ENCODE data around the gene TUBA4A. TPM values are rescaled to one million over a fixed set of nuclear protein-coding genes. Genes with fewer than 3 reads are reported as not detected.

The TUBA4A gene
- total and polyA plus RNA-seq, 10 of the 15 experiments (the other 5 are each of a cell fraction or from before 2014, with no cell fraction given): 58.2 to 325 (median 134) TPM

DNA sequence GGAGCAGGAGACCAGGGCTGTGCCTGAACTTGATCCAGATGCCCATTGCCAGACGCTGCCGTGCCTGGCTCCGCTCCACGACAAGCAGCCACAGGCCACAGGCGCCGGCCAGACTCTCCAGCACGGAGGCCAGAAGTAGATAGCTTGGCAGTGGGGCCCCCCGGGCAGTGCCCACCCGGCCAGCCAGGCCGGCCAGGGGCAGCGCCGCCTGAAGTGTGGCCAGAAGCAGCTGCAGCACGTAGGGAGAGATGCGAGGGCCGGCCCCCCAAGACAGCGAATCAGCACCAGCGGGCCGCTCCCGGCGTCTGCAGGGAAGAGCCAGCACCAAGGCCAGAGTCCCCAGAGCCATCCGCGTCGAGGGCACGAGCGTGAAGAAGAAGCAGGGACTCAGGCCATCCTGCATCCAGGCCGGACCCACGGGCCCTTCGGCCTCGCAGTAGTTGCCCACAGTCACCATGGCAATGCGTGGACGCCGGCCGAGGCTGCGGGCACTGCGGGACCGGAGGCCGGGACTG lies 35.4 kb downstream of the TUBA4A start:
- H3K4me3 ChIP-seq: peak overlapping the region; percentile 92
- H3K9ac ChIP-seq (ENCODE audit: control insufficient read depth, insufficient read depth, low read length): peak overlapping the region; percentile 76
- FAIRE-seq: no peak
- TF ChIP-seq HCFC1 (IDR thresholded peaks at IDR 0.05; ENCODE audit: low read length) (no peak), PML (IDR thresholded peaks at IDR 0.05; ENCODE audit: low read length) (peak; percentile 3; the same call in 1 of the 2 replicates), KDM1A (IDR thresholded peaks at IDR 0.05; ENCODE audit: borderline replicate concordance) (no peak), TAF1 (IDR thresholded peaks at IDR 0.05; ENCODE audit: borderline replicate concordance, low read depth, low read length) (no peak), SPI1 (IDR thresholded peaks at IDR 0.05; ENCODE audit: borderline replicate concordance, insufficient read depth, low read depth, low read length) (no peak), PKNOX1 (IDR thresholded peaks at IDR 0.05) (no peak), RUNX3 (IDR thresholded peaks at IDR 0.05; ENCODE audit: low read length) (0 out of 2 replicates have a peak, but pooled peaks have one; percentile 15), ZBED1 (IDR thresholded peaks at IDR 0.05; ENCODE audit: borderline replicate concordance) (no peak), STAT1 (conservative IDR thresholded peaks at IDR 0.05) (no peak), FOXK2 (IDR thresholded peaks at IDR 0.05) (no peak), NR2C2 (IDR thresholded peaks at IDR 0.05; ENCODE audit: borderline replicate concordance, control insufficient read depth, insufficient read length, low read depth) (no peak), MYC (IDR thresholded peaks at IDR 0.05; ENCODE audit: insufficient read depth, insufficient read length, insufficient replicate concordance, low read length, severe bottlenecking) (no peak), JUND (IDR thresholded peaks at IDR 0.05; ENCODE audit: low read depth, low read length) (no peak), SIX5 (IDR thresholded peaks at IDR 0.05; ENCODE audit: low read depth, low read length, severe bottlenecking) (no peak), RBBP5 (conservative IDR thresholded peaks at IDR 0.05) (no peak)
- TF ChIP-seq, protein P1, sequence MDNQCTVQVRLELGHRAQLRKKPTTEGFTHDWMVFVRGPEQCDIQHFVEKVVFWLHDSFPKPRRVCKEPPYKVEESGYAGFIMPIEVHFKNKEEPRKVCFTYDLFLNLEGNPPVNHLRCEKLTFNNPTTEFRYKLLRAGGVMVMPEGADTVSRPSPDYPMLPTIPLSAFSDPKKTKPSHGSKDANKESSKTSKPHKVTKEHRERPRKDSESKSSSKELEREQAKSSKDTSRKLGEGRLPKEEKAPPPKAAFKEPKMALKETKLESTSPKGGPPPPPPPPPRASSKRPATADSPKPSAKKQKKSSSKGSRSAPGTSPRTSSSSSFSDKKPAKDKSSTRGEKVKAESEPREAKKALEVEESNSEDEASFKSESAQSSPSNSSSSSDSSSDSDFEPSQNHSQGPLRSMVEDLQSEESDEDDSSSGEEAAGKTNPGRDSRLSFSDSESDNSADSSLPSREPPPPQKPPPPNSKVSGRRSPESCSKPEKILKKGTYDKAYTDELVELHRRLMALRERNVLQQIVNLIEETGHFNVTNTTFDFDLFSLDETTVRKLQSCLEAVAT (IDR thresholded peaks at IDR 0.05): no peak
- TF ChIP-seq, protein P2, sequence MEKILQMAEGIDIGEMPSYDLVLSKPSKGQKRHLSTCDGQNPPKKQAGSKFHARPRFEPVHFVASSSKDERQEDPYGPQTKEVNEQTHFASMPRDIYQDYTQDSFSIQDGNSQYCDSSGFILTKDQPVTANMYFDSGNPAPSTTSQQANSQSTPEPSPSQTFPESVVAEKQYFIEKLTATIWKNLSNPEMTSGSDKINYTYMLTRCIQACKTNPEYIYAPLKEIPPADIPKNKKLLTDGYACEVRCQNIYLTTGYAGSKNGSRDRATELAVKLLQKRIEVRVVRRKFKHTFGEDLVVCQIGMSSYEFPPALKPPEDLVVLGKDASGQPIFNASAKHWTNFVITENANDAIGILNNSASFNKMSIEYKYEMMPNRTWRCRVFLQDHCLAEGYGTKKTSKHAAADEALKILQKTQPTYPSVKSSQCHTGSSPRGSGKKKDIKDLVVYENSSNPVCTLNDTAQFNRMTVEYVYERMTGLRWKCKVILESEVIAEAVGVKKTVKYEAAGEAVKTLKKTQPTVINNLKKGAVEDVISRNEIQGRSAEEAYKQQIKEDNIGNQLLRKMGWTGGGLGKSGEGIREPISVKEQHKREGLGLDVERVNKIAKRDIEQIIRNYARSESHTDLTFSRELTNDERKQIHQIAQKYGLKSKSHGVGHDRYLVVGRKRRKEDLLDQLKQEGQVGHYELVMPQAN (conservative IDR thresholded peaks at IDR 0.05): peak; percentile 94
- TF ChIP-seq, protein P3, sequence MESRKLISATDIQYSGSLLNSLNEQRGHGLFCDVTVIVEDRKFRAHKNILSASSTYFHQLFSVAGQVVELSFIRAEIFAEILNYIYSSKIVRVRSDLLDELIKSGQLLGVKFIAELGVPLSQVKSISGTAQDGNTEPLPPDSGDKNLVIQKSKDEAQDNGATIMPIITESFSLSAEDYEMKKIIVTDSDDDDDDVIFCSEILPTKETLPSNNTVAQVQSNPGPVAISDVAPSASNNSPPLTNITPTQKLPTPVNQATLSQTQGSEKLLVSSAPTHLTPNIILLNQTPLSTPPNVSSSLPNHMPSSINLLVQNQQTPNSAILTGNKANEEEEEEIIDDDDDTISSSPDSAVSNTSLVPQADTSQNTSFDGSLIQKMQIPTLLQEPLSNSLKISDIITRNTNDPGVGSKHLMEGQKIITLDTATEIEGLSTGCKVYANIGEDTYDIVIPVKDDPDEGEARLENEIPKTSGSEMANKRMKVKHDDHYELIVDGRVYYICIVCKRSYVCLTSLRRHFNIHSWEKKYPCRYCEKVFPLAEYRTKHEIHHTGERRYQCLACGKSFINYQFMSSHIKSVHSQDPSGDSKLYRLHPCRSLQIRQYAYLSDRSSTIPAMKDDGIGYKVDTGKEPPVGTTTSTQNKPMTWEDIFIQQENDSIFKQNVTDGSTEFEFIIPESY (IDR thresholded peaks at IDR 0.05): no peak

More for the DNA sequence above, 35.4 kb downstream of the TUBA4A start:
- no peaks in the 10 kb centered on the region for H3K27me3 ChIP-seq (replicated peaks in 1 of 2; ENCODE audit: control insufficient read depth in 2 of 2, insufficient read depth in 2 of 2, low read length in 1 of 2)
- WGBS (ENCODE audit: insufficient coverage, insufficient replicate concordance, low lambda C conversion rate, missing lambda C conversion rate): 13% methylated on average over 37 of the region's 37 CpGs
- in situ Hi-C loops (cut with MboI): no loop called here
- DNase-seq (ENCODE audit: low read depth, low spot score) (no peak), ATAC-seq (peak; percentile 65)
- no peaks in the 10 kb centered on the region for H3K9me3 ChIP-seq (replicated peaks; ENCODE audit: control insufficient read depth, insufficient read depth, low read length)
- intact Hi-C loops (cut with micrococcal nuclease; ENCODE audit: unreplicated experiment): loop anchor here (2.0 kb wide), 1 partner anchor 77 kb away; no protein-coding TSS in a partner anchor
- H4K20me1 ChIP-seq (ENCODE audit: control insufficient read depth, insufficient read depth): no peaks in the 10 kb centered on the region; the same call in 1 of the 2 replicates
- peaks cover 14% of the 10 kb centered on the region for H3K79me2 ChIP-seq (ENCODE audit: control insufficient read depth, insufficient read depth, low read length)
- peaks cover 16% of the 10 kb centered on the region for H3K4me1 ChIP-seq (ENCODE audit: control insufficient read depth, insufficient read depth, low read length)
- ChIA-PET RAD21 (ENCODE audit: unreplicated experiment) (interaction anchor here (0.9 to 2.2 kb wide), 5 partner anchors 11 to 60 kb away, joined by 3 to 11 read pairs (median 5); partner anchors contain the start of genes ANKZF1, ATG9A, GLB1L and STK16), SMC1A (ENCODE audit: uncharacterized antibody, unreplicated experiment) (interaction anchor here (0.7 to 1.8 kb wide), 6 partner anchors 11 to 60 kb away, joined by 3 to 8 read pairs (median 4); partner anchors contain the start of genes ANKZF1, ATG9A, GLB1L and STK16), CTCF (interaction anchor here (0.6 to 1.7 kb wide), 4 partner anchors 9 to 77 kb away, joined by 3 to 5 read pairs (median 3); no protein-coding TSS in a partner anchor), POLR2A (interaction anchor here (0.6 to 3.8 kb wide), 13 partner anchors 8 to 153 kb away, joined by 3 to 21 read pairs (median 5); partner anchors contain the start of genes ANKZF1, ATG9A, CNPPD1 and DNAJB2)
- no TSS peak for BruUV-seq (replicated peaks)
- H2AFZ ChIP-seq (ENCODE audit: control insufficient read depth, low read depth, low read length): peak overlapping the region; percentile 79
- peak overlapping the region; percentile 99 for H3K4me2 ChIP-seq (ENCODE audit: control insufficient read depth, insufficient read depth)
- peaks cover 10 to 20% of the 10 kb centered on the region in 2 experiments for H3K36me3 ChIP-seq (ENCODE audit: control insufficient read depth in 2 of 2, insufficient read depth in 2 of 2, low read length in 1 of 2)
- peak overlapping the region; percentile 63 for H3K27ac ChIP-seq (ENCODE audit: control insufficient read depth, insufficient read depth)

Data from GM12878 (cell line).